Activated CD4-positive, alpha-beta T cell treated with anti-CD3 and anti-CD28 coated beads for 36 hours (primary cell): ENCODE data around the gene ASMTL. TPM values are rescaled to one million over a fixed set of nuclear protein-coding genes. Genes with fewer than 3 reads are reported as not detected.
A peak's percentile ranks its signal among the peaks of the same experiment; 100 is the strongest.
"Not testable (repeated sequence)": the region's sequence is repeated elsewhere in the genome, so short reads cannot be mapped to it uniquely, and the experiment has no call there.

Source experiments
- ATAC-seq: fragments of 200-7000 bp; cut with Tn5 transposase; one replicate; pipeline ENCODE4 v1.10.0; 2021; ENCODE audit warnings: mild to moderate bottlenecking, moderate library complexity
- CTCF ChIA-PET: fragments of 350-600 bp; sonication (Branson Sonifier 250); formaldehyde crosslinking; loops from one replicate; lab custom pipeline; 2021; ENCODE audit warnings: antibody characterized with exemption; lab: Charles Lee
- POLR2A ChIA-PET: fragments of 350-600 bp; sonication (Branson Sonifier 250); formaldehyde crosslinking; loops from one replicate; lab custom pipeline; 2021; ENCODE audit warnings: antibody characterized with exemption, inconsistent platforms; lab: Charles Lee
- DNase-seq: peaks from one replicate; pipeline ENCODE4 v3.0.0-alpha.2; 2020
- H3K27ac Mint-ChIP-seq: one replicate; pipeline ENCODE4 v1.8.0; 2021; ENCODE audit warnings: mixed read lengths
- H3K27me3 Mint-ChIP-seq: one replicate; pipeline ENCODE4 v1.8.0; 2021; ENCODE audit warnings: mixed read lengths
- H3K36me3 Mint-ChIP-seq: one replicate; pipeline ENCODE4 v1.8.0; 2021; ENCODE audit warnings: low read depth, mixed read lengths
- H3K4me1 Mint-ChIP-seq: one replicate; pipeline ENCODE4 v1.8.0; 2021; ENCODE audit warnings: mixed read lengths
- H3K4me3 Mint-ChIP-seq: one replicate; pipeline ENCODE4 v1.8.0; 2021; ENCODE audit warnings: mild to moderate bottlenecking, moderate library complexity, mixed read lengths
- H3K9me3 Mint-ChIP-seq: one replicate; pipeline ENCODE4 v1.8.0; 2021; ENCODE audit warnings: low read depth, mixed read lengths
- intact Hi-C, 2 experiments: fragments of 100-400 bp; cut with DNase I in 1 of 2; cut with micrococcal nuclease in 1 of 2; formaldehyde crosslinking; loops; one replicate each; pipeline versions ENCODE4 v1.14.2 to v1.15.1; 2022 to 2024; cut with DNase I, micrococcal nuclease
- total RNA-seq, 2 experiments: library from RNA; stranded (reverse); gene quantifications; one replicate each; pipeline ENCODE4 v1.2.3, GENCODE V29; 2021

Gene ASMTL, protein sequence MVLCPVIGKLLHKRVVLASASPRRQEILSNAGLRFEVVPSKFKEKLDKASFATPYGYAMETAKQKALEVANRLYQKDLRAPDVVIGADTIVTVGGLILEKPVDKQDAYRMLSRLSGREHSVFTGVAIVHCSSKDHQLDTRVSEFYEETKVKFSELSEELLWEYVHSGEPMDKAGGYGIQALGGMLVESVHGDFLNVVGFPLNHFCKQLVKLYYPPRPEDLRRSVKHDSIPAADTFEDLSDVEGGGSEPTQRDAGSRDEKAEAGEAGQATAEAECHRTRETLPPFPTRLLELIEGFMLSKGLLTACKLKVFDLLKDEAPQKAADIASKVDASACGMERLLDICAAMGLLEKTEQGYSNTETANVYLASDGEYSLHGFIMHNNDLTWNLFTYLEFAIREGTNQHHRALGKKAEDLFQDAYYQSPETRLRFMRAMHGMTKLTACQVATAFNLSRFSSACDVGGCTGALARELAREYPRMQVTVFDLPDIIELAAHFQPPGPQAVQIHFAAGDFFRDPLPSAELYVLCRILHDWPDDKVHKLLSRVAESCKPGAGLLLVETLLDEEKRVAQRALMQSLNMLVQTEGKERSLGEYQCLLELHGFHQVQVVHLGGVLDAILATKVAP
- total RNA-seq = 10 to 100 TPM; 33.9 to 38.3 TPM

DNA sequence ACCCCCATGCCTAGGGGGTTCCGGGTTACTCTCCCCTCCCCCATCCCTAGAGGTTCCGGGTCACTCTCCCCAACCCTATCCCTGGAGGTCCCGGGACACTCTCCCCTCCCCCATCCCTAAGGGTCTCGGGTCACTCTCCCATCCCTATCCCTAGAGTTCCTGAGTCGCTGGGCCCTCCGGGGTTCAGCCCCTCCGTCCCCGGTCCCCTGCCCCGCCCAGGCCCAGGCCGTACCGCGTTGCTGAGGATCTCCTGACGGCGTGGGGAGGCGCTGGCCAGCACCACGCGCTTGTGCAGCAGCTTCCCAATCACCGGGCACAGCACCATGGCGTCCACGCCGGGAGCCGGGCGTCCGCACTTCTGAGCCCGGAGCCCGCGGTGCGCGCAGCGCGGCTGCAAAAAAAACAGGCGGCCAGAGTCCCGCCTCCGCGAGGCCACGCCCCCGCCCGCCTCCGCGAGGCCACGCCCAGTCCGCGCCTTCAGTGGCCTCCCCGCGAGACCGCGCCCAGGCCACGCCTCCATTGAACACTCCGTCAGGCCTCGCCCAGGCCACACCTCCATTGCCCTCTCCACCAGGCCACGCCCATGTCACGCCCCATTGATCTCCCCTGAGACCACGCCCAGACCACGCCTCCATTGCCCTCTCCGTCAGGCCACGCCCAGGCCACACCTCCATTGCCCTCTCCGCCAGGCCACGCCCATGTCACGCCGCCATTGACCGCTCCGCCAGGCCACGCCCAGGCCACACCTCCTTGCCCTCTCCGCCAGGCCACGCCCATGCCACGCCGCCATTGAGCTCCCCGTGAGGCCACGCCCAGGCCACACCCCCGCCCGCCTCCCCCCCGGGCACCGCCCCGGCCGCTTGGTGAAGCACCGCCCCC lies at the start of gene ASMTL:
Gene ASMTL (minus strand): TSS at position 394 of the 879 bp plus-strand sequence. CDS start 69 bp downstream, at position 325.
- peak; percentile 75 for ATAC-seq
- peaks cover 8% of the 10 kb centered on the region for H3K4me1 Mint-ChIP-seq
- peak; percentile 100 for DNase-seq
- no peaks in the 10 kb centered on the region for H3K27me3 Mint-ChIP-seq
- intact Hi-C loops = loop anchor here (1.0 to 5.0 kb wide), 8 partner anchors 60 to 1239 kb away; partner anchors contain the start of genes SLC25A6 (in 2 of the 2), AKAP17A (in 1 of the 2), CD99 (in 1 of the 2) and PPP2R3B (in 1 of the 2)
- CTCF ChIA-PET = no interaction called here
- H3K9me3 Mint-ChIP-seq = peaks cover 20% of the 10 kb centered on the region
- POLR2A ChIA-PET = no interaction called here
- H3K27ac Mint-ChIP-seq = peak within 1 kb of the TSS; percentile 89
- H3K36me3 Mint-ChIP-seq = peaks cover 24% of the 10 kb centered on the region
- peak within 1 kb of the TSS; percentile 83 for H3K4me3 Mint-ChIP-seq

DNA sequence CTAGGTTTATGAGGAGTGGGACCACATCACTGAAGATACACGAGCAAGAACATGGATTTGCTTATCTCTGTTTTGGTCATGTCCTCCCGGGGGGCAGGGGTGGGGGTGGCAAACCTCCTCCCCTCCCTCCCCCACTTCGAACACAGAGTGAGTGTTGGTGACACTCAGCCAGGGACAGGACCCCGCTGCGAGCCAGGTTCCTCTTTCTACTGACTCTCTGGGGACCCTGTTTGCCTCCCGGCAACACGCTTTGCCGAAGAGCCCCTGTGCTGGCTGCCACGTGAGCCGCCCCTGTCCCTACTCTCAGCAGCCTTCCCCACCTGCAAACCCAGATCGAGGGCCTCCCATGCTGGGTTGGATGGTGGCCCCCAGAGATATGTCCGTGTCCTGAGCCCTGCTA lies 49.5 kb upstream of the ASMTL start:
- POLR2A ChIA-PET = no interaction called here
- no peak for ATAC-seq
- Mint-ChIP-seq H3K27ac (peak overlapping the region; percentile 85), H3K36me3 (peaks cover 20% of the 10 kb centered on the region), H3K27me3 (no peaks in the 10 kb centered on the region), H3K4me3 (no peak overlapping the region), H3K9me3 (no peaks in the 10 kb centered on the region), H3K4me1 (peaks cover 31% of the 10 kb centered on the region)
- CTCF ChIA-PET = no interaction called here
- intact Hi-C loops = no loop called here
- DNase-seq = no peak

DNA sequence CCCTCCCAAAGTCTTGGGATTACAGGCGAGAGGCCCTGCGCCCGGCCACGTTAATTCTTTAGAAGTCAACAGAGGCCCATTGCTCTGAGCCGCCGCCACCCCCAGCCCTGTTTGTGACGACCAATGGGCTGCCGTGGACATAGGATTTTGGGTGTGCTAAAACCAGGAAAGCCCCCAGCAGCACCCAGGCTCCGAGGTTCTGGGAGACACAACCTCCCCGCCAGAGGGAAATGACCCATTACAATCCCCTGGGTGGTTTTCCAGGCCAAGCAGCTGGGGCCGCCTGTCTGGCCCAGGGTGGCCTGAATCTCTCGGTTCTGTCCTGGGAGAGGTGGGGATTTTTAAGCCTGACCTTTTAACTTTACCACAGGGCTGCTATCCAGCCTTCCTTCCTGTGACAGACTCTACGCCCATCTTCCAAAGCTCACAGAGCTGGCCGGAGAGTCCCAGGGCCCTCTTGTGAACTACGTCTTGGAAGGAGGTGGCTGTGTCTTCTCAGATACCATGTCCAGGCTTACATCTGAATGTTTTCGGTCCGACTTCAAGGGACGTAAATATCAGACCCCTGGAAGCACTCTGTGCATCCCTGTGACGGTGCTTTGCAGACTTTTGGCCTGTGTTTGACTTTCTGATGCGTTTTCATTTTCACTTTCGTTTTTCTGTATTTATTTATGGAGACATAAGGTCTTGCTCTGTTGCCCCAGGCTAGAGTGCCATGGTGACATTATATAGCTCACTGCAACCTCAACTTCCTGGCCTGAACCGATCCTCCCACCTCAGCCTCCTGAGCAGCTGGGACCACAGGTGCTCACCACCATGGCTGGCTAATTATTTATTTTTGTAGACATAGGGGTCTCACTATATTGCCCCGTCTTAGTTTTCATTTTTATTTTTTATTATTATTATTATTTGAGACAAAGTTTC lies 48.3 kb upstream of the ASMTL start:
- intact Hi-C loops = no loop called here
- DNase-seq (no peak), ATAC-seq (peak; percentile 70)
- Mint-ChIP-seq H3K27me3 (no peaks in the 10 kb centered on the region), H3K9me3 (no peaks in the 10 kb centered on the region), H3K4me3 (no peak overlapping the region), H3K4me1 (peaks cover 29% of the 10 kb centered on the region), H3K36me3 (peaks cover 11% of the 10 kb centered on the region), H3K27ac (peak overlapping the region; percentile 80)
- ChIA-PET POLR2A (no interaction called here), CTCF (no interaction called here)

DNA sequence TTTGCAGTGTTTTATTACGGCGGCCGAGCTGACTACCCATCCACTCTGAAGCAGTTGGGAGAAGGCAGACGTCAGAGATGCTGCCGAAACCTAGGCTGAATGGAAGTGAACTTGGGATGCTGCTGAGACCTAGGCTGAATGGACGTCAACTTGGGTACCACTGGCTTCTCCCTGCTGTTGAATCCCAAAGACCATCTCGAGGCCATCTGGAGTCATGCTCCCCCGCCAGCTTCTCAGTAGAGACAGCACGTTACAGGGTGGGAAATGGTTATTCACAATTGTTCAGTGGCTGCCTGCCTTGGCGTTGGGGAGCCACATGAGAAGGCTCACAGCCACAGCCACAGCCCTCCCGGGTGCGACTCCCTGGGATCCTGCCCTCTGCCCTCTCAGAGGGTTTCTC lies 43.4 kb upstream of the ASMTL start:
- DNase-seq (no peak), ATAC-seq (no peak)
- peaks cover 8% of the 10 kb centered on the region for H3K9me3 Mint-ChIP-seq
- peaks cover 12% of the 10 kb centered on the region for H3K36me3 Mint-ChIP-seq
- ChIA-PET POLR2A (no interaction called here), CTCF (no interaction called here)
- H3K4me1 Mint-ChIP-seq = peaks cover 22% of the 10 kb centered on the region
- H3K27ac Mint-ChIP-seq = no peak overlapping the region
- no peaks in the 10 kb centered on the region for H3K27me3 Mint-ChIP-seq
- H3K4me3 Mint-ChIP-seq = no peak overlapping the region
- intact Hi-C loops = no loop called here

DNA sequence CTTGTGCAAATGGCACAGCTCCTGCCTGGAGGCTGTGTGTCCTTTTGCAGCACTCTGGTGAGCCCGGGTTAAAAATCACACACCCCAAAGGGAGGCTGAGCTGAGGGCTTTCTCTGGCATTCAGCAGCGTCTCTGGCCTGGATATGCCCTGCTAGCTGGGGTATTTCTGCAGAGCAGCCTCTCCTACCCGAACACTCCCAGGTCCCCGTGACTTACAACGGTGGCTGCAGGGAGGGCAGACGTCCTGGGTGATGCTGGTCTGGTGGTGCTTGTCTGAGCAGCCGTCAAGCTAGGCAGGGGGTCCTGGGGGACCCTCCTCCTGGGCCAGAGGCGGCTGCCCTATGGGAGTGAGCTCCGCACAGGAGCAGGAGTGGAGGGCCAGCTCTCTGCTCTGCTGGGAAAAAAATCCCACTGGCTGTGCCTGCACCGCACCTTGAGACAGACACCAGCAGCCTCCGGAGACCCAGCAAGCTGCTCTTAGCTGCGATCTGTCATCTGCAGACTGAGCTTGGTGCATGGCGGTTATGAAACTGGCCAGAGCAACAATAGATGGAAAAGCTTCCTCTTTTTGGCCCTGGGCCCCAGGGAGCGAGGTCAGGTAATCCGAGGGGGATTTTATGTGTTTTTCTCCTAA lies 41.3 kb upstream of the ASMTL start:
- Mint-ChIP-seq H3K27me3 (no peaks in the 10 kb centered on the region), H3K27ac (no peak overlapping the region), H3K4me3 (no peak overlapping the region), H3K36me3 (peaks cover 20% of the 10 kb centered on the region), H3K9me3 (peaks cover 8% of the 10 kb centered on the region), H3K4me1 (peaks cover 21% of the 10 kb centered on the region)
- DNase-seq = no peak
- peak; percentile 13 for ATAC-seq
- POLR2A ChIA-PET = no interaction called here
- intact Hi-C loops = no loop called here
- CTCF ChIA-PET = no interaction called here

DNA sequence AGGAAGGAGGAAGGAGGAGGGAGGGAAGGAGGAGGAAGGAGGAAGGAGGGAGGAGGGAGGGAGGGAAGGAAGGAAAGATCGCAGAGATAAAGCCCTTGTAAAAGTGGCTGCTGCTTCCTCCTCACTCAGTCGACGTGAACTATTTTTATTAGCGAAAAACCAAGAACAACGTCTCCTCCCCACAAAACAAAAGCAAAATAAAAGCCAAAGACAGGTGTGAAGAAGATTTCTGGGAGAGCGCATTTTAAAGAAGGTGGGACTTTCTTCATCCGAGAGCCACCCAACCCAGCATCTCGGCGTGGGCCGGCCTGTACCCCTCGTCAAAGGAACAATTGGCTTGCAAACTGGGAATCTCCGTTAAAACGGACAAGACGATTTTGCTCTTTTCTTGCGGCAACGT lies 40.7 kb upstream of the ASMTL start:
- intact Hi-C loops = no loop called here
- no peak for DNase-seq
- Mint-ChIP-seq H3K27me3 (no peaks in the 10 kb centered on the region), H3K4me3 (no peak overlapping the region), H3K9me3 (peaks cover 8% of the 10 kb centered on the region), H3K36me3 (peaks cover 26% of the 10 kb centered on the region), H3K4me1 (peaks cover 21% of the 10 kb centered on the region), H3K27ac (peak overlapping the region; percentile 11)
- no peak for ATAC-seq
- POLR2A ChIA-PET = no interaction called here
- CTCF ChIA-PET = no interaction called here

DNA sequence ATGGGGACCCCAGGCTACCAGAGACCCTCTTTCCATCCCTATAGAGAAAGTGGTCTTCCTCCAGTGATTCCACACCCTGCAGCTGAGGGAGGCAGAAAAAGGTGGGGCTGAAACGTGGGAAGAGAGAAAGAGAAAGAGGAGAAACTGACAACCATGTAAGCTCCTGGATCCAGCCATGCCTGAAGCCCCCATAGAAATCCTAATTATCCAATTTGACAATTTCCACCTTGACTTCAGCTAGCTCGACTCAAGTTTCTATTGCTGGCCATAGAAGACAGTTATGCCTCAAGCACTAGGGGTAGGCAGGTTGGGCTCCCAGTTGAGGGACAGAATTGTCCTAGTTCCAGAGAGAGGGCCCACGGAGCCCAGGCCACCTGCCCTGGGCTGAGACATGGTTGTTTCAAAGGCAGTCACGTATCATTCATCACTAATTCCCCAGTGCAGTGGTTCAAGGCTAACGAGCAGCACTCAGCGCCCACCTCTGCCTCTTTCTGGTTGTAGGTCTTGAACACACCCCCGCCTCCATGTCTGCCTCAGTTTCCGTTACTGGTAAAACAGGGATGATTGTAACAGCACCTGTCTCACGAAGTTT lies 39.8 kb upstream of the ASMTL start:
- intact Hi-C loops = loop anchor here in 1 of 2 experiments (1.0 kb wide), 1 partner anchor 38 kb away; no protein-coding TSS in a partner anchor
- Mint-ChIP-seq H3K36me3 (peaks cover 28% of the 10 kb centered on the region), H3K27me3 (no peaks in the 10 kb centered on the region), H3K4me1 (peaks cover 21% of the 10 kb centered on the region), H3K27ac (no peak overlapping the region), H3K9me3 (peaks cover 8% of the 10 kb centered on the region), H3K4me3 (no peak overlapping the region)
- POLR2A ChIA-PET = no interaction called here
- CTCF ChIA-PET = no interaction called here
- ATAC-seq (no peak), DNase-seq (no peak)

DNA sequence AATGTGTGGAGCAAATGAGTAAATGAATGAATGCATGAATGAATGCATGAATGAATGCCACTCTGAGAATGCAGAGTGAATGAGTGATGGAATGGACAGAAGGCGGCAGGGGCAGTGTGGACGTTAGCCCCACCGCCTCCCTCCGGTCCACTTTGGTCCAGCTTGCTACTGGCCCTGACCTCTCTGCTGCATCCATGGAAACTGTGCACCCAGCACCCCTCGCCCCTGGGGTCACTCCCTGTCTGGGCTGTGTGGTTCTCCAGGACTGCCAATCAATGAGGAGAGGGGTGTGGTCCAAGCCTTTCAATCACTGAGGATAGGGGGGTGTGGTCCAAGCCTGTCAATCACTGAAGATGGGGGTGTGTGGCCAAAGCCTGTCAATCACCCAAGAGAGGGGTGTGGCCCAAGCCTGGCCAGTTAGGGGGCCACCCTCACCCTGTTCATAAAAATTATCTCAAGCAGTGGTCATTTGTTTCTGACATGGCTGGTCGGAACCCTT lies 39.2 kb upstream of the ASMTL start:
- no peaks in the 10 kb centered on the region for H3K27me3 Mint-ChIP-seq
- H3K9me3 Mint-ChIP-seq = peaks cover 8% of the 10 kb centered on the region
- H3K27ac Mint-ChIP-seq = no peak overlapping the region
- peaks cover 21% of the 10 kb centered on the region for H3K4me1 Mint-ChIP-seq
- DNase-seq (peak; percentile 80), ATAC-seq (peak; percentile 94)
- ChIA-PET CTCF (no interaction called here), POLR2A (no interaction called here)
- H3K36me3 Mint-ChIP-seq = peaks cover 28% of the 10 kb centered on the region
- H3K4me3 Mint-ChIP-seq = no peak overlapping the region
- intact Hi-C loops = loop anchor here in 1 of 2 experiments (1.0 kb wide), 1 partner anchor 38 kb away; no protein-coding TSS in a partner anchor

DNA sequence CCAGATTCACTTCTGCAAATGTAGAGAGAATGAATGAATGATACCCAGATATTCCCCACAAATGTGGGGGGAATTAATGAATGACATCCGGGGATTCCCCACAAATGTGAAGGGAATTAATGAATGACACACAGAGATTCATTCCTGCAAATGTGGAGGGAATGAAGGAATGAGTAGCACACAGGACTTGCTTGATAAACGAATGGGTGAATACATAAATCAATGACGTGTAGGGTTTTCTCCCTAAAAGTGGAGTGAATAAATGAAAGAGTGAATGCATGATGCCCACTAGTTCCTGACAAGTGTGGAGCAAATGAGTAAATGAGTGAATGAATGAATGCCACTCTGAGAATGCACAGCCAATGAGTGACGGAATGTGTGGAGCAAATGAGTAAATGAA lies 38.5 kb upstream of the ASMTL start:
- H3K27ac Mint-ChIP-seq, intact Hi-C loops, H3K27me3 Mint-ChIP-seq, ATAC-seq, H3K9me3 Mint-ChIP-seq, H3K4me3 Mint-ChIP-seq, CTCF ChIA-PET, POLR2A ChIA-PET, DNase-seq: not testable (repeated sequence)
- Mint-ChIP-seq H3K4me1 (peaks cover 19% of the 10 kb centered on the region), H3K36me3 (peaks cover 32% of the 10 kb centered on the region)

DNA sequence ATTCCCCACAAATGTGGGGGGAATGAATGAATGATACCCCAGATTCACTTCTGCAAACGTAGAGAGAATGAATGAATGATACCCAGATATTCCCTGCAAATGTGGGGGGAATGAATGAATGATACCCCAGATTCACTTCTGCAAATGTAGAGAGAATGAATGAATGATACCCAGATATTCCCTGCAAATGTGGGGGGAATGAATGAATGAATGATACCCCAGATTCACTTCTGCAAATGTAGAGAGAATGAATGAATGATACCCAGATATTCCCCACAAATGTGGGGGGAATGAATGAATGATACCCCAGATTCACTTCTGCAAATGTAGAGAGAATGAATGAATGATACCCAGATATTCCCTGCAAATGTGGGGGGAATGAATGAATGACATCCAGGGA lies 38.0 kb upstream of the ASMTL start:
- CTCF ChIA-PET, ATAC-seq, intact Hi-C loops, DNase-seq, H3K27me3 Mint-ChIP-seq, H3K27ac Mint-ChIP-seq, POLR2A ChIA-PET, H3K4me3 Mint-ChIP-seq: not testable (repeated sequence)
- Mint-ChIP-seq H3K36me3 (peaks cover 36% of the 10 kb centered on the region), H3K9me3 (peaks cover 12% of the 10 kb centered on the region), H3K4me1 (peaks cover 19% of the 10 kb centered on the region)
